Trophoblast cell (in vitro differentiated cells and primary cell): Measurements from ENCODE around the gene CDC37.

Source experiments
- DNase-seq, 2 donors: peaks; one replicate each; pipeline ENCODE4 v3.0.0-alpha.2; 2016
- H2AFZ ChIP-seq: 2 replicates; pipeline ENCODE4 v1.6.1; 2013; ENCODE audit warnings: low read length, moderate library complexity, mild to moderate bottlenecking; ENCODE audit not compliant: insufficient read depth, poor library complexity
- H2AK5ac ChIP-seq: 2 replicates; pipeline ENCODE4 v1.6.1; 2013; ENCODE audit warnings: mild to moderate bottlenecking, low read length
- H2BK120ac ChIP-seq: 2 replicates; pipeline ENCODE4 v1.6.1; 2013; ENCODE audit warnings: low read length, mild to moderate bottlenecking, moderate library complexity; ENCODE audit not compliant: insufficient read depth, poor library complexity
- H2BK12ac ChIP-seq: 2 replicates; pipeline ENCODE4 v1.6.1; 2013; ENCODE audit warnings: mild to moderate bottlenecking, low read length, moderate library complexity
- H2BK5ac ChIP-seq: 2 replicates; pipeline ENCODE4 v1.6.1; 2013; ENCODE audit warnings: low read length, low read depth, moderate library complexity, mild to moderate bottlenecking; ENCODE audit not compliant: poor library complexity
- H3K14ac ChIP-seq: 2 replicates; pipeline ENCODE4 v1.6.1; 2013; ENCODE audit warnings: mild to moderate bottlenecking, low read length
- H3K18ac ChIP-seq: 2 replicates; pipeline ENCODE4 v1.6.1; 2013; ENCODE audit warnings: mild to moderate bottlenecking, low read length
- H3K23ac ChIP-seq: 2 replicates; pipeline ENCODE4 v1.6.1; 2013; ENCODE audit warnings: low read length
- H3K27ac ChIP-seq: 2 replicates; pipeline ENCODE4 v1.5.1; 2013; ENCODE audit warnings: low read depth, mild to moderate bottlenecking, inconsistent platforms, low read length, moderate library complexity
- H3K27me3 ChIP-seq: 2 replicates; pipeline ENCODE4 v1.6.1; 2013; ENCODE audit warnings: inconsistent platforms, mild to moderate bottlenecking, low read length, moderate library complexity; ENCODE audit not compliant: insufficient read depth
- H3K36me3 ChIP-seq, 2 experiments: 1 replicate in 1 of 2; 2 replicates in 1 of 2; pipeline ENCODE4 v1.6.1; 2013; ENCODE audit warnings: low read length in 2 of 2, mild to moderate bottlenecking in 2 of 2, moderate library complexity in 1 of 2; ENCODE audit not compliant: insufficient read depth in 2 of 2, control insufficient read depth in 1 of 2
- H3K4ac ChIP-seq: 2 replicates; pipeline ENCODE4 v1.6.1; 2013; ENCODE audit warnings: low read depth, mild to moderate bottlenecking, low read length, moderate library complexity
- H3K4me1 ChIP-seq, 2 experiments: 1 replicate in 1 of 2; 2 replicates in 1 of 2; pipeline ENCODE4 v1.6.1; 2013; ENCODE audit warnings: low read length in 2 of 2, mild to moderate bottlenecking in 2 of 2, moderate library complexity in 1 of 2; ENCODE audit not compliant: insufficient read depth in 2 of 2, control insufficient read depth in 1 of 2
- H3K4me2 ChIP-seq: 2 replicates; pipeline ENCODE4 v1.6.1; 2013; ENCODE audit warnings: inconsistent platforms, mild to moderate bottlenecking, low read length, moderate library complexity
- H3K4me3 ChIP-seq: 2 replicates; pipeline ENCODE4 v1.5.1; 2013; ENCODE audit warnings: mild to moderate bottlenecking, low read depth, low read length, inconsistent platforms
- H3K79me1 ChIP-seq: one replicate; pipeline ENCODE4 v1.6.1; 2013; ENCODE audit warnings: low read length
- H3K79me2 ChIP-seq: 2 replicates; pipeline ENCODE4 v1.6.1; 2013; ENCODE audit warnings: low read length, mild to moderate bottlenecking; ENCODE audit not compliant: control insufficient read depth, insufficient read depth, poor library complexity
- H3K9ac ChIP-seq: 2 replicates; pipeline ENCODE4 v1.6.1; 2013; ENCODE audit warnings: mild to moderate bottlenecking, low read length
- H3K9me3 ChIP-seq: 2 replicates; pipeline ENCODE4 v1.6.1; 2013; ENCODE audit warnings: low read depth, mild to moderate bottlenecking, control low read depth, inconsistent platforms, low read length; ENCODE audit not compliant: insufficient read depth
- H4K12ac ChIP-seq: 2 replicates; pipeline ENCODE4 v1.6.1; 2013; ENCODE audit warnings: low read depth, mild to moderate bottlenecking, low read length, moderate library complexity
- H4K8ac ChIP-seq: 2 replicates; pipeline ENCODE4 v1.6.1; 2013; ENCODE audit warnings: low read depth, mild to moderate bottlenecking, low read length, moderate library complexity
- H4K91ac ChIP-seq: one replicate; pipeline ENCODE4 v1.6.1; 2013; ENCODE audit warnings: low read depth, mild to moderate bottlenecking, low read length, moderate library complexity
- WGBS: extraction: QIAGEN DNeasy Blood & Tissue Kit; methylation state at CpG from one replicate; pipeline ENCODE4 v1.1.7; 2013; ENCODE audit warnings: missing lambda C conversion rate; ENCODE audit not compliant: insufficient read length, insufficient coverage; ENCODE audit errors: extremely low coverage; 5-methylcytosine and 5-hydroxymethylcytosine counted together

Gene CDC37

DNA sequence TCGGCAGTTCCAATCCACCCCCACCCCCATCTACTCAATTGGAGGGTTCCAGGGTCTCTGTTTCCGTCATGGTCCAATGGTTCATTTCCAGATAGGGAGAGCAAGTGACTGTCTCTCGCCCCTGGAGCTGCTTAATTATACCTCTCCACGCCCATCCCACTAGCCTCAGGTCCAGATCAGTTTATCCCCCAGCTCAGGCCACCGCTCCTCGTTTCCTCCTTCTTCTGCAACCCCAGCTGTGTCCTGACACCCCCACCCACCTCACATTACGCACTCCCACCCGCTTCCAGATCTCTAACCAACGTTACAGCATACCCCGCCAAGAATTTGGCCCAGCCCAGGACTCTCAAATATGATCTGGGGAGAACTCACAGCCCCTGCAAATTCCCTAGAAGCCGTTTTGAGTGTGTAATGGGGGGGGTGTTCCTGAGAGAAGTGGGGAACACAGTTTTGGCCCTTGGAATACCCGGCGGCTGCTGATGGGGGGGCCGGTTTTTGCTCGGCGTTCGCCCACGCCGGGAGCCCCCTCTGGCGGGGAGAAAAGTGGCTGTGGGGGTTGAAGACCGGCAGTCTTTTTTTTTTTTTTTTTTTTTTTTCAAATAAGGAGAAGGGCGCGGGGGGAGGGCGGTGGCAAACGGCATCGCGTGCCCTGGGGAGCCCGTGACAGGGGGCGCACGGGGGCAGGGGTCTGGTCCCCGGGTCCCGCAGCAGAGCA is 15.3 kb upstream of the CDC37 start:
- no peaks in the 10 kb centered on the region for H3K36me3 ChIP-seq
- H4K91ac ChIP-seq = no peak overlapping the region
- peaks cover 3 to 17% of the 10 kb centered on the region in 2 experiments for H3K4me1 ChIP-seq
- no peak overlapping the region for H3K4me3 ChIP-seq
- H3K9me3 ChIP-seq = peaks cover 12% of the 10 kb centered on the region
- H3K27ac ChIP-seq = no peak overlapping the region
- no peak overlapping the region for H3K23ac ChIP-seq
- H4K12ac ChIP-seq = no peak overlapping the region
- no peak overlapping the region for H2BK5ac ChIP-seq
- no peak overlapping the region for H3K18ac ChIP-seq
- H4K8ac ChIP-seq = no peak overlapping the region
- H2AK5ac ChIP-seq = no peak overlapping the region
- no peak overlapping the region for H3K4ac ChIP-seq
- peaks cover 56% of the 10 kb centered on the region for H3K27me3 ChIP-seq
- no peaks in the 10 kb centered on the region for H3K79me2 ChIP-seq
- H2BK120ac ChIP-seq = no peak overlapping the region
- H2AFZ ChIP-seq = no peak overlapping the region
- WGBS = no CpG with 5 or more reads among the region's 32 CpGs
- no peak for DNase-seq
- peaks cover 3% of the 10 kb centered on the region for H3K79me1 ChIP-seq
- no peak overlapping the region for H3K14ac ChIP-seq
- no peak overlapping the region for H3K9ac ChIP-seq
- H2BK12ac ChIP-seq = no peak overlapping the region
- peak overlapping the region; percentile 11 for H3K4me2 ChIP-seq

GRCh38 chr19:10418235-10418484 is 14.8 kb upstream of the CDC37 start:
- H4K8ac ChIP-seq = no peak overlapping the region
- H3K4me1 ChIP-seq = peaks cover 3 to 17% of the 10 kb centered on the region in 2 experiments
- H3K27ac ChIP-seq = no peak overlapping the region
- H3K79me2 ChIP-seq = no peaks in the 10 kb centered on the region
- no peak overlapping the region for H3K18ac ChIP-seq
- no peak overlapping the region for H2BK120ac ChIP-seq
- peaks cover 3% of the 10 kb centered on the region for H3K79me1 ChIP-seq
- no peak overlapping the region for H3K14ac ChIP-seq
- no peak overlapping the region for H2BK5ac ChIP-seq
- H3K36me3 ChIP-seq = no peaks in the 10 kb centered on the region
- DNase-seq = no peak
- no CpG with 5 or more reads among the region's 3 CpGs for whole genome bisulfite sequencing
- H3K27me3 ChIP-seq = peaks cover 56% of the 10 kb centered on the region
- H2AK5ac ChIP-seq = no peak overlapping the region
- no peak overlapping the region for H4K91ac ChIP-seq
- H3K4me3 ChIP-seq = no peak overlapping the region
- H3K9me3 ChIP-seq = peaks cover 12% of the 10 kb centered on the region
- H2BK12ac ChIP-seq = no peak overlapping the region
- H3K4ac ChIP-seq = no peak overlapping the region
- H3K4me2 ChIP-seq = peak overlapping the region; percentile 11
- H3K9ac ChIP-seq = no peak overlapping the region
- H2AFZ ChIP-seq = no peak overlapping the region
- no peak overlapping the region for H4K12ac ChIP-seq
- H3K23ac ChIP-seq = no peak overlapping the region

DNA sequence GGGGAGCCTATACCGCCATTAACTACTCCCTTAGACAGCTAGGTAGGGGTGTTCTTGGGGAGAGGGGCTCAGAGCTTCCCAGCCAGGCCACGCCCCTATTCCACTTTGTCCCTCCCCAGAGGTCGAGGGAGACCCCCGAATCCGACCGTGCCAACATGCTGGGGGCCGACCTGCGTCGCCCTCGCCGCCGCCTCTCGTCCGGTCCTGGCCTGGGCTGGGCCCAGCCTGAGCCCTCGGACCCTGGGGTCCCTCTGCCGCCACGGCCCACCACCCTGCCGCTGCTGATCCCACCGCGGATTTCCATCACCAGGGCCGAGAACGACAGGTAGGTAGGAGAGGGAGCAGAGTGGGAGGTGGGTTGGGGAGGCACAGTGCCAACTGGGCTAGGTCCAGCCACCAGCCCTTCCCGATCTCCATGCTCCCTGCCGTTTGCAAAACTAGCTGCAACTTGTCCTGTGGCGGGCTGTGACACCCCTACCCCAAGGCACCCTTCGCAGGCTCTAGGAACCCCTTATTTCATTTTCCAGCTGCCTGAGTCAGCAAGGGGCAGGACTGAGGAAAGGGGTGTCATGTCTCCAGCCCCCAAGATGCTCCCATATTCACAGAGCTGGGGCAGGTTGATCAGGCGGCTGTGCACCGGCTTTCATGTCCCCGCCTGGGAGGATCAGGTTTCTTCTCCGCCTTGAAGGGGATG is 14.3 kb upstream of the CDC37 start:
- no peaks in the 10 kb centered on the region for H3K36me3 ChIP-seq
- DNase-seq = no peak
- WGBS = no CpG with 5 or more reads among the region's 30 CpGs

GRCh38 chr19:10416380-10417257 is 13.3 kb upstream of the CDC37 start:
- Histone ChIP-seq H3K79me2 (no peaks in the 10 kb centered on the region), H3K23ac (no peak overlapping the region), H4K12ac (peak overlapping the region; percentile 45), H2BK120ac (no peak overlapping the region), H3K27ac (no peak overlapping the region), H3K27me3 (peaks cover 48% of the 10 kb centered on the region), H3K9ac (no peak overlapping the region), H3K14ac (no peak overlapping the region), H2BK12ac (no peak overlapping the region), H2AFZ (peak overlapping the region; percentile 87), H3K36me3 (no peaks in the 10 kb centered on the region), H3K4me2 (peak overlapping the region; percentile 62), H4K91ac (no peak overlapping the region), H2AK5ac (no peak overlapping the region), H2BK5ac (no peak overlapping the region), H3K79me1 (peaks cover 3% of the 10 kb centered on the region), H3K4ac (no peak overlapping the region), H4K8ac (peak overlapping the region; percentile 59), H3K9me3 (peaks cover 12% of the 10 kb centered on the region), H3K4me1 (peaks cover 3 to 17% of the 10 kb centered on the region in 2 experiments), H3K4me3 (peak overlapping the region; percentile 16), H3K18ac (peak overlapping the region; percentile 14)
- no CpG with 5 or more reads among the region's 67 CpGs for WGBS
- peak; percentile 95 to 98 for DNase-seq

More for the DNA sequence above, 14.3 kb upstream of the CDC37 start:
- Histone ChIP-seq H2BK120ac (no peak overlapping the region), H3K27me3 (peaks cover 56% of the 10 kb centered on the region), H3K4me3 (peak overlapping the region; percentile 25), H3K9me3 (peaks cover 12% of the 10 kb centered on the region), H3K27ac (no peak overlapping the region), H3K4me2 (no peak overlapping the region), H3K23ac (no peak overlapping the region), H3K9ac (no peak overlapping the region), H3K79me2 (no peaks in the 10 kb centered on the region), H4K12ac (no peak overlapping the region), H2BK5ac (no peak overlapping the region), H3K18ac (no peak overlapping the region), H2AK5ac (no peak overlapping the region), H4K91ac (no peak overlapping the region), H2BK12ac (no peak overlapping the region), H3K4ac (no peak overlapping the region), H4K8ac (no peak overlapping the region), H3K14ac (no peak overlapping the region), H3K4me1 (peaks cover 3 to 17% of the 10 kb centered on the region in 2 experiments), H3K79me1 (peaks cover 3% of the 10 kb centered on the region), H2AFZ (no peak overlapping the region)
